Skeletal muscle cell (primary cell): ENCODE data around the gene SAMHD1.

ENCODE experiments used
- DNase-seq: peaks from one replicate; pipeline ENCODE4 v3.0.0-alpha.2; 2010; ENCODE audit warnings: low read depth
- H3K4me3 ChIP-seq: 2 replicates; pipeline ENCODE4 v1.5.1; 2011; ENCODE audit warnings: low read depth, mild to moderate bottlenecking, control low read depth, low read length, moderate library complexity

The SAMHD1 gene

DNA sequence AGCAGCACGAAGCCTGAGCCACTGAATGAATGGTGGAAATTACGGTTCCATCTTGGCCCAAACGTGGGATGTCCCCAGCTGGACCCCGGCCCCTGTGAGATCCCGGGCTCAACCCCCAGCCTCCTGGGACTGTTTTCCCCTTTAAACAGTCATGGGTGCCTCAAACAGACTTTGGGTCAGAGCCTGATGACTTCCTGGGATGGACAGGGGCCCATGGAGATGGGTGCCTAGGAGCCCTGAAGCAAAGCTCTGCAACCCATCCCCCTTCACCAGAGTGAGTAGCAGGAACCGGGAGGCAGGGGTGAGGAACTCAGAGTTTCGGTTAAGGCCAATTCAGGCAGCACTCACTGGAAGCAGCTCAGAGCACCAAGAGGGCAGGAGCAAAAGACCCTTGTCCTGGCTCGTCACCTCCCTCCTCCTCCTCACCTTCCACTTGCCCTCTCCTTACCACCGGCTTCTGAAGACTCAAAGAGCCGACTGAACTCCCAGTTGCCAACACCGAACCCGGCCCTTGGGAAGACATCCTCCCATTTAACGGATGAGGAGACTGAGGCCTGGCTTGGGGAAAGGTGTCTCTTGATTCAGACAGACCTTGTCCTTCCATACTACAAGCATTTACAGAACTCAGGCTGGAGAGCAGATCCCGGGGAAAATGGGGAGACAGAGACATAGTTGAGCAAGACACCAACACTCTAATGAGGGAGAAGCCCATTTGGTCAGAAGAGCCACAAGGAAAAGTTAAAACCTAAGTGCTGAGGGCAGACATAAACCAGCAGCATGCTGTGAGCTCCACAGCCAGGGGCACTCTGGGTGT lies 90.5 kb downstream of the SAMHD1 start:
- DNase-seq: no peak
- peak overlapping the region; percentile 68 for H3K4me3 ChIP-seq

DNA sequence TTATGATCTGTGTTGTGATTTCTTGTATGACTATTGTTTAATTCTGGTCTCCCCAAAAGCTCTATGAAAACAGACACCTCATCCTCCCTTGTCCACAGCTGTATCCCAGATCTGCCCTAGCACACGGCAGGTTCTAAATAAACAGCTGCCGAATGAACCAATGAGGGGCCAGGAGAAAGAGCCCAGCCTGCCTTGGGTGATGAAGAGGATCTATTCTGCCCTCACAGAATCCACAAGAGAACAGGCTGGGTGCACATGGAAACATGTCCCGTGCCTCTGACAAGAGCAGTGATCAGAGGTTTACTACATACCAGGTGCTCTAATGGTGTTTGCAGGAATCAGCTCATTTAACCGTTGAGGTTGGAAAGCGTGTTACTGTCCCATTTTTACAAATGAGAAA lies 91.2 kb downstream of the SAMHD1 start:
- DNase-seq: no peak
- H3K4me3 ChIP-seq: no peak overlapping the region

GRCh38 chr20:36859700-36860330 lies 91.7 kb downstream of the SAMHD1 start:
- H3K4me3 ChIP-seq: no peak overlapping the region

GRCh38 chr20:36859282-36859555 lies 92.3 kb downstream of the SAMHD1 start:
- H3K4me3 ChIP-seq: no peak overlapping the region
- no peak for DNase-seq

More at GRCh38 chr20:36859700-36860330, 91.7 kb downstream of the SAMHD1 start:
- DNase-seq: no peak

DNA sequence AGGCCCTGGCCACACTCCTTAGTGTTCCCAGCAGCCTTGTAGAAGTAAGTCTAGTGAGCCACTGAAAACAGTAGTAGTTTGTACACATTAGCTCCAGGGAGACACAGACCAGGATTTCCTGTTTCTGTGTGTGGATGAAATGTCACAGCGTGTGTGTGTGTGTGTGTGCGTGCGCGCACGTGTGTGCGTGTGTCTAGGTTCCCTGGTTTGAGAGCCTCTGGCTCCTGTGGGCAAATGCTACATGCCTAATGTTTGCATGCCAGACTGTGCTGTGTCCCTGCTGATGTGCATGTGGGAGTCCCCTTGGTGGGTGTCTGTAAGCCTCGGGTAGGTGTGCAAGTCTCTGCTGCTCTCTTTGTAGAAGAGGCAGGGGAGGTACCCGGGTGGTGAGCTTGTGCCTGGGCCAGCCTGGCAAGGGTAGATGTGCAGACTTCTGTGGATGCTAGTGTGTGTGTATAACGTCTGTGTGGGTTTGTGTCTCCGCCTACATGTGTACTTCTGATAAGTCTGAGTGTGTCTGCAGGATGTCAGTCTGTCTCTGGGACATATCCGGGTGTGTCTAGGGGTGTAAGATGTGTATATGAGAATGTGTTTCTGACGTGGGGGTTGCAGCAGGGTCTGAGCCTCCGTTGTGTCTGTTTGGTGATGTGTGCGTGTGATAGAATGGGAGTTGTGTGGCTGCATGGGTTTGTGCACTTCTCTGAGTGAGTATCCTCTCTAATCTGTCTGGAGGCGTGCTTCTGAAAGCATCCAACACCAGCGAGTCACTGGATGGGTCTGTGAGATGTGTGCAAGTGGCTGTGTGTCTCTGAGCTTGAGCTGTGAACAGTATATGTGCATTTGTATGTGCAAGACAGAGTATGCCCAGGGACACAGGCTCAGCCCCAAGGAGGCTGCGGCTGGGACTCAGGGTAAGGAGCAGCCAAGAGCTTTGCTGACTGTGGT lies 94.5 kb downstream of the SAMHD1 start:
- H3K4me3 ChIP-seq: no peak overlapping the region
- DNase-seq: no peak

DNA sequence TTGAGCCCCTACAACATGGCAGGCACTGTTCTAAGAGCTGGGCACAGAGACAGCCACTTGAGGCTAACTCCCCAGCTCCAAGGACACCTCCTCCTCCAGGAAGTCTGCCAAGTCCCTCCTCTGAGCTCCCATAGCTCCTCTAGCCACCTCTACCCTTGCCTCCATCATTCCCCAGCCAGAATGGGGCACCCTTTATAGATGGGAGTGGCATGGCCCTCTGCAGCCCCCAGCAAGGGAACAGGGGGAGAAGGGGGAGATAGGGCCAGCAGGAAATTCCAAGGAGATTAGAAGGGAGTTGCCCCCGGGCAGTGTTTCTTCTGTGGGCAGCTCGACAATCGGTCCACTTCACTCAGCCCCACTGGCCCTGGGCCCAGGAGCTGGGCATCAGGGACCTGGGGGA lies 95.3 kb downstream of the SAMHD1 start:
- DNase-seq: no peak
- no peak overlapping the region for H3K4me3 ChIP-seq

DNA sequence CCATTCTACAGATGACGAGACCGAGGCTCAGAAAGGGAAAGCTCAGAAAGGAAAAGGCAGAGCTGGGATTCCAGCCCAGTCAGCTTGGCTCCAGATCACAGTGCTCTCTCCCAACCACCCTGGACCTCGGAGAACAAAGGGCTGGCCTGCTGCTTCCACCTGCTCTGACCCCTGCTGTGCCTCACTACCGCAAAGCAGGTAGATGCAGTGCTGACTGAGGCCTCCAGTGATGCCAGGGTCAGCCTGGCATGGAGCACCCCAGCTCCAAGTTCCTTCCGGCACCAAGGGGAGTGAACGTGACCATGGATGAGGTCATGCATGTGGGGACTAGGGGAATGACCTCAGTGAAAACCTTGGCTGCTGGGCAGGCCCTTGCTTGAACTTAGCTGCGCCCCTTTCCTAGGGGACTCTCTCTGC lies 96.3 kb downstream of the SAMHD1 start:
- H3K4me3 ChIP-seq: no peak overlapping the region
- no peak for DNase-seq

- H3K4me3 ChIP-seq: no peak overlapping the region
- DNase-seq: no peak
Measured at GRCh38 chr20:36854348-36855240, 96.9 kb downstream of the SAMHD1 start.

DNA sequence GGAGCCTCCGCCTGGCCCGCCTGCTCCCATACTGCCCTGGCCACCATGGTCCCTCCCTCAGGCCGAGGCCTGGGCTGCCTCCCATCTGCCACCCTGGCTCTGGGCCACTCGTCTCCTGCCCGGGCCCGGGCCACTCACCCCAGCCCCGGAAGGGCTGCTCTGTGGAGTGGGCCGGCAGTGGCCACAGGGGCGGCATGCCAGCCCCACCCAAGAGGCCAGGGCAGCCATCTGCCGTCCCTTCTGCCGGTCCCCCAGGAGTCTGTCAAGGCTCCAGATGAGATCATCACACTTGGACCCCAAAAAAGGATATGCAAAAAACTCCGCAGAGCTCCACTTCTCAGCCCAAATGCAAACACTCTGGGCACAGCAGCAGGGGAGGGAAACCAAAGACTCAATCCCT lies 99.3 kb downstream of the SAMHD1 start:
- no peak overlapping the region for H3K4me3 ChIP-seq
- no peak for DNase-seq

DNA sequence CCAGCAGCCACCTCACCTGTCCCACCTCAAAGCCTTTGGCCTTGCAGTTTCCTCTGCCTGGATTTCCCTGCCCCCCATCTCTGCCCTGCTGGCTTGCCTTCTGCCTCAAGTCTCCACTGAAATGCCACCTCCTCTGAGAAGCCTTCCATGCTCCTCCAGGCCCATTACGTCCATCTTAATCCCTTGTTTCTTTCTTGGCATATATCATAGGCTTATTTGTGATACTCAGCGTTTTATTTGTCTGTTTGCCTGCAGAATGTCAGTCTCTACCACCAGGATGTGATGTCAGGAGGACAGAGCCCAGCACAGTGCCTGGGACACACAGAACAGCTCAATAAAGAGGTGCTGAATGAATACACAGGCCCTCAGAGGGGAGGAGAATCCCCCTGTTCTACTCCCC lies 100.0 kb downstream of the SAMHD1 start:
- no peak overlapping the region for H3K4me3 ChIP-seq
- DNase-seq: no peak

DNA sequence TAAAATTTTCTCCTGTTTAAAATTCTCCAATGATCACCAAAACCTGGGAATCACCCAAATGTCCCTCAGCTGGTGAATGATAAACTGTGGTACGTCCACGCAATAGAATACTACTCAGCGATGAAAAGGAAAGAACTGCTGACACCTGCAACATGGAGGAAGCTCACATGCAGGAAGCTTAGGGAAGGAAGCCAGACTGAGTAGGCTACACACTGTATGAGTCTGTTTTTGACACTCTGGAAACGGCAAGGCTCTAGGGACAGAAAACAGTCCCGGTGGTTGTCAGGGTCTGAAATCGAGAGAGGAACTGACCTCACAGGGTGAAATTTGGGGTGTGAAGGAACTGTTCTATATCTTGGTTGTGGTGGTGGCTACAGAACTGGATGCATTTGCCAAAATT lies 100.7 kb downstream of the SAMHD1 start:
- DNase-seq: no peak
- no peak overlapping the region for H3K4me3 ChIP-seq

- DNase-seq: no peak
- H3K4me3 ChIP-seq: no peak overlapping the region
Measured at GRCh38 chr20:36849333-36850065, 102.0 kb downstream of the SAMHD1 start.

DNA sequence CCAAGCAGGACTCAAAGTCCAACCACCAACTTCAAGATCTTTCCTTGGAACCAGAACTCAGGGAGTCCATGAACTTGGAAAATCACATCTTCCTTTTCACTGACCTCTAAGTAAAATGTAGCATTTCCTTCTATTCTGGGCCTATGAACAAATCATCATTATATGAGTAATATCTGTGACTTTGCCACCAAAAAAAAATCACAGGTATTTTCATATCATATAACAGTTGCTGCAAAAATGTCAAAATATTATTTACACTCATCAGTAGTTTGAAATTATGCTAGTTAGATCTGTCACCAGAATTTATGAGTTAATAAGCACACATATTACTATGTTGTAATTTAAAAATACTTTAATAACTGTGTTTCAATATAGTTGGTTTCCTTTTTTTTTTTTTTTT lies 102.8 kb downstream of the SAMHD1 start:
- no peak overlapping the region for H3K4me3 ChIP-seq
- DNase-seq: no peak

- H3K4me3 ChIP-seq: no peak overlapping the region
Measured at GRCh38 chr20:36848078-36848660, 103.3 kb downstream of the SAMHD1 start.

DNA sequence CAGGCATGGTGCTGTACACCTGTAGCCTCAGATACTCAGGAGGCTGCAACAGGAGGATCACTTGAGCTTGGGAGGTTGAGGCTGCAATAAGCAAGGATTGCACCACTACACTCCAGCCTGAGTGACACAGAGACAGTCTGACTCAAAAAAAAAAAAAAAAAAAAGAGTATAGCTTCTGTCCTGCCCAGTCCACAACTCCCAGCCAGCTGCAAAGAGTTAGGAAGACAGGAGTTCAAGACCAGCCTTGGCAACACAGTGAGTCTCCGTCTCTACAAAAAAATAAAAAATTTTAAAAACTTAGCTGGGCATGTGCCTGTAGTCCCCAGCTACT lies 103.8 kb downstream of the SAMHD1 start:
- DNase-seq: no peak

More at GRCh38 chr20:36848078-36848660, 103.3 kb downstream of the SAMHD1 start:
- peak; percentile 88 for DNase-seq

GRCh38 chr20:36847009-36847709 lies 104.3 kb downstream of the SAMHD1 start:
- no peak overlapping the region for H3K4me3 ChIP-seq
- peak; percentile 92 for DNase-seq

More for the DNA sequence above, 103.8 kb downstream of the SAMHD1 start:
- H3K4me3 ChIP-seq: no peak overlapping the region

DNA sequence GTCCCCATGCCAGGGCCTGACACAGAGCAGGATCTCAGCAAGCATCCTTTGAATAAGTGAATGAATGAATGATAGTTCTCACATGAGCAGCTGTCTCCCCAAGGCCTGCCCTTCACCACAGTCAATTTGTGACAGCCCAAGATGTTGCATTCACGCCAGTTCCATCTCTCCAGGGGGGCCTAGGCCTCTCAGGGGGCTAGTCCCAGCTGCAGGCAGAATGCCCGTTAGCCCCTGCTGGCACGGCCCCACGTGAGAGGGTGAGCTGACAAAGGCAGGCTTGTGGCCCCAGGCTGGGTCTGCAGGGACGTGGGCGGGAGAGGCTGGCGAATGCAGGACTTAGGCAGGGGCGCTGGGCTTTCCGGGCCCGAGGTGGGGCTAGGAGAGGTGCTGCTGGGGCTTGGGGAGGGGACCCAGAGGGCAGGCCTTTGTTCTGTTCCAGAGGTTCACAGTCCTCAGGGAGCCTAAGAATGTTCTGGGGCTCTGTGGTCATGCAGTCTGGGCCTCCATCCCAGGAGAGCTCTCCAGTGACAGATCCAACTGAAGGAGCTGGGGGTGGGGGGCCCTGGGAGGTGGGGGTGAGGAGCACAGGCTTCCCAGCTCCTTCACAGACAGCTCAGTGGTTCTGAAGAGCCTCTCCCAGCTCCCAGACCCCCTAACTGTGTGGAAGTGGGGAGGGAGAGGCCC lies 106.1 kb downstream of the SAMHD1 start:
- DNase-seq: no peak
- H3K4me3 ChIP-seq: no peak overlapping the region
